ENCODE results near the gene RAB11FIP2.

Gene RAB11FIP2

DNA sequence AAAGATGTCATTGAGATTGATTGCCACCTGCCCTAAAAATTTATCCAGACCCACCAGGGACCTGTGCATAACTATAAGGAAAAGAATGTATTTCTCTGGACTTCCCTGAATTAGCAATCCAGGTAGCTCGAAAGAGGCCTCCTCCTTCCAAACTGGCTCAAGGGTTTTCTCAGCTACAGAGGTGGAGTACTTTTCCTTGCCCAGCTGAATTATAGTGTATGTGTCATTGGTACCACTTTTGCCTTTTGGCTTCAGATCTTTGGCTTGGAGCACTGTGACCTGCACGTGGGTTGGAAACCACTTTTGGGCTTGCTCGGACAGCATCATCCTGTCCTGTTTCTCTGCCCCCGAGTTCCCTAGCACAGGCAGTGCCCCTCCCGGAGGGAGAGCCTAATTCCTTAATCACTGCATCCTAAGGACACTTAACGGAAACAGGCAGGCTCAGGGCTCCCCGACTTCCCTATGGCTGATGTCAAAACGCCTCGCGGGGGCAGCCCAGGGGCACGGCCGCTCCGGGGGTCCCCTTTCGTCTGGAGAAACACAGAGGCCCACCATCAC is 825 bp downstream of the RAB11FIP2 start:
- H3K36me3 ChIP-seq (ENCODE audit: insufficient read depth, low read length) = no peaks in the 10 kb centered on the region
- no peaks in the 10 kb centered on the region for H3K4me1 ChIP-seq (ENCODE audit: insufficient read depth, low read length)
- H3K9ac ChIP-seq (ENCODE audit: low read depth, low read length) = peak overlapping the region; percentile 84
- no peaks in the 10 kb centered on the region for H3K9me3 ChIP-seq (ENCODE audit: control insufficient read depth, insufficient read depth, low read length)

DNA sequence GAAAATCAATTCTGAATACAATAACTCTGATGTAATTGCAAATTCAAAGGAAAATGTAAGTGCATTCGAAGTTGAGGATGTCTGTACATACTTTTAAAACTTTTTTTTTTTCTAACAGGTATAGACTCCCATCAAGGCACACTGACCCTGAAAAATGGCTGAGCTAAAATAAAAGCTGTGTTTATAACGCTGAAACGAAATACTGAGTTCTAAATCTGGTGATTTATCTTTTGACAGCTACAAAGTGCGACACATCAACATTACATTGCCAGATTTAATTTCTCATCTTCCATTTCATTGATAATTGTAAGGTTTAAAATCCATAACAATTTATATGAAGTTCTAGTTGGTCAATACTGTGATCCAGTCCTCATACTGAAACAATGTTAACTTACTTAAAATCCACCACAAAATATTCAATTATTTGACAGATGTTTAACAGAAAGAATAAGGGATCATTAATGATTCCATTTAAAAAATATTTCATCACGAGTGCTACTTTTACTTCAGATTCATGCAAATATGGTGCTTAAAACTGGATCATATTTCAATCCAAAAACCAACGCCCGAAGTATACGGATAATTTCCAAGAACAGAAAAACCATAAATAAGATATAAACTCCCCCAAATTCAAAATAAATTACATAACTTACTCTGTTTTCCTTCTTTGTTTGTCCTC is 1.4 kb downstream of the RAB11FIP2 start:
- Histone ChIP-seq H3K9me3 (ENCODE audit: control insufficient read depth, insufficient read depth, low read length) (no peaks in the 10 kb centered on the region), H3K9ac (ENCODE audit: low read depth, low read length) (peak overlapping the region; percentile 84), H3K36me3 (ENCODE audit: insufficient read depth, low read length) (no peaks in the 10 kb centered on the region), H3K4me1 (ENCODE audit: insufficient read depth, low read length) (no peaks in the 10 kb centered on the region)

DNA sequence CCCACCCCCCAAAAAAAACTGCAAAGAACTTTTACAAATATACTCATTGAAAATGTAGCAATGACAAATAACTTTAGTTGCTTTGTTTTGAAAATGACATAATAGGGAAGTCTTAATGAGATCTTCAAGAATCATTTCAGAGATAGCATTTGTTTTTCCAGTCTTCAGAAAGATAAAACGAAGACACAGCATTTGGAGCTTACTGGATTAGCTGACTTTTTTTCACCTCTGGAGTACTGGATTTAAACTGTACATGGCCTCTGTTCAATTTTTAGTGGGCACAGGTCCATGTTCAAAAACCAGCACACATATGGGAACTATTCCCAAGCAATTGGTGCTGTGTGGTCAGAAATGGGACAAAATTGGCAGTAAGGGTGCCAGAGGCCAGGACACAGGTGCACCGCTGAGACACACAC is 3.9 kb downstream of the RAB11FIP2 start:
- Histone ChIP-seq H3K4me1 (ENCODE audit: insufficient read depth, low read length) (no peaks in the 10 kb centered on the region), H3K9me3 (ENCODE audit: control insufficient read depth, insufficient read depth, low read length) (no peaks in the 10 kb centered on the region), H3K36me3 (ENCODE audit: insufficient read depth, low read length) (no peaks in the 10 kb centered on the region), H3K9ac (ENCODE audit: low read depth, low read length) (no peak overlapping the region)

DNA sequence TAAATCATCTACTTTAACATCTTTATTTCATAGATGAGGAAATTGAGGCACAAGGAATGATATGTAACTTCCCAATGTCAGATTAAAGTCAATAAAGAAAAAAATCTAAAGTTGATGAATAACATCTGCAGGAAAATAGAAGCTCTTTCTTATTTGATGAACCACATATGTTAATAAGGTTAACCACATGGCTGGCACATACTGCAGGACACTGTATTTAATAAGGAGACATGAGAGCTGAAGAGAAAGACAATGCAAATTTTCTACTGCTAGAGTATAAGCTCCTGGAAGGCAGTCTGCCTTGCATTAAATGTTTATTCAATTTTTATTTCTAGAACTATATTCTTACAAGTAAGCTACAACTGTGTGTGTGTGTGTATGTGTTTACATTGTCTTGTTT is 4.4 kb downstream of the RAB11FIP2 start:
- Histone ChIP-seq H3K9ac (ENCODE audit: low read depth, low read length) (no peak overlapping the region), H3K9me3 (ENCODE audit: control insufficient read depth, insufficient read depth, low read length) (no peaks in the 10 kb centered on the region), H3K4me1 (ENCODE audit: insufficient read depth, low read length) (no peaks in the 10 kb centered on the region), H3K36me3 (ENCODE audit: insufficient read depth, low read length) (no peaks in the 10 kb centered on the region)

DNA sequence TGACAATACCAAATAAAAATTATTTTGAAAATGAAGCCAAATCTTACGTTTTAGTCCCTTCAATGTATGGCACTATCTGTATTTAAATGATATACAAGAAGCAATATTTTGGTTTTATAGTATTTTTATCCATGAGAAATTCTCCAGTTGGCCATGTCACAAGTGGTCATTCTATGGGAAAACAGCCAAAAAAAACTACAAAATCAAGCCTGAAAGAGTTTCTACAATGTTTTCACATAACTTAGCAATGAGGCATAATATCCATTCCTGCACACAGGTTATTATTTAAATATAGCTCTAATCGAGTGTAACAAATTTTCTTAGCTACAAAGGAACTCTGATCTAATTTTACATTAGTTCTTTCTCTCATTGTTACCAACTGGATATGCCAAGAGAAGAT is 5.4 kb downstream of the RAB11FIP2 start:
- no peaks in the 10 kb centered on the region for H3K9me3 ChIP-seq (ENCODE audit: control insufficient read depth, insufficient read depth, low read length)
- H3K4me1 ChIP-seq (ENCODE audit: insufficient read depth, low read length) = no peaks in the 10 kb centered on the region
- no peak overlapping the region for H3K9ac ChIP-seq (ENCODE audit: low read depth, low read length)
- H3K36me3 ChIP-seq (ENCODE audit: insufficient read depth, low read length) = no peaks in the 10 kb centered on the region

DNA sequence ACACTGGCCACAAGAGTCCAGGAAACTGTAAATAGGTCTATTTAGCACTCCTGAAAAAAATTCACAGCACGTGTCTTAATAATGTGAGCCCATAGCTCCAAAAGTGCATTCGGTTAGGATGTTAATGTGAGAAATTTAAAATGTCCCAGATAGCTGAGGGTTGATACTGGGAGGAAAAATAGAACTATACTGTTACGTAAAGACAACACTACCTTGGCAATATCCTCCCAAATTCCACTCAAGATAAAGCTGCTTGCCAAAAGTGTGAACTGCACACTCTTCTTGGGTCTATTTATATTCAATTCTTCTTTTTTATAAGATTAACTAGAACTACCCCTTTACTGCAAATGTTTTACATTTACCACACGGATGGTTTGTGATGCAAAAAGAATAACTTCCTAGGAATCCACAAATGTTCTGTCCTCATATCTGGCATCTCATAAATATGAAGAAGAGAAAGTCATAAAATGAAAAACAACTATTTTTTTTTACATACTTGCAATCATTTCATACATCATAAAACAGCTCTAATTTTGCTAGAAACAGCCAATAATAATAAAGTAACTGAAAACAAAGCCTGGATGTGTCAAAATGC is 10.4 kb downstream of the RAB11FIP2 start:
- H3K9ac ChIP-seq (ENCODE audit: low read depth, low read length) = no peak overlapping the region
- H3K9me3 ChIP-seq (ENCODE audit: control insufficient read depth, insufficient read depth, low read length) = no peaks in the 10 kb centered on the region

DNA sequence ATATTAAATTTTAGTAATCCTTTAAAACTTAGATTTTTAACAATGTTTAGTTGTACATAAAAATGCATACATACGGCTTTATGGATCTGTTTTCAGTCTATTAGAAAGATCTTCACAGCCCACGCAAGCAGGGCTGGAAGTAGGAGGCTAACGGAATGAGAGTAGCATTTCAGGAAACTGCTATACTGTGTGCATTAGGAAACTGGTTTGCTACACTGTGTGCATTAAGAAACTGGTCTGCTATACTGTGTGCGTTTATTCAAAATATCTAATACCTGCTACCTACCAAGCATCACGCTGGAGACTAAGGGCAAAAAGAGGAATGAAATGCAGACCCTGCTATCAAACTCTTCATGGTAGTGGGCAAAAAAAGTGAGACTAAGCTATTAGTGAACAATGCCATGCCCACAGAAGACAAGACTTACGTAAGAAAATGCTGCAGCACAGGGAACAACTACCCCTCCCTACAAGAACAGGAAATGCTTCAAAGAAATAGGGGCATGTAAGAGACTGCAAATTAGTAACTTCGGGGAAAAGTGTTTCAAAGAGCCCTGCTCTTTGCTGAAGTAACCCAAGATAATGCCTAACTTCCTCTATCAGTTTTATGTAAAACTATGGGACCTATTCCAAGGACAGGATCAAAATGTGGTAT is 11.3 kb downstream of the RAB11FIP2 start:
- no peak overlapping the region for H3K9ac ChIP-seq (ENCODE audit: low read depth, low read length)
- no peaks in the 10 kb centered on the region for H3K36me3 ChIP-seq (ENCODE audit: insufficient read depth, low read length)
- H3K4me1 ChIP-seq (ENCODE audit: insufficient read depth, low read length) = peaks cover 10% of the 10 kb centered on the region
- no peaks in the 10 kb centered on the region for H3K9me3 ChIP-seq (ENCODE audit: control insufficient read depth, insufficient read depth, low read length)

More for the DNA sequence above, 10.4 kb downstream of the RAB11FIP2 start:
- H3K4me1 ChIP-seq (ENCODE audit: insufficient read depth, low read length) = peaks cover 9% of the 10 kb centered on the region
- H3K36me3 ChIP-seq (ENCODE audit: insufficient read depth, low read length) = no peaks in the 10 kb centered on the region

DNA sequence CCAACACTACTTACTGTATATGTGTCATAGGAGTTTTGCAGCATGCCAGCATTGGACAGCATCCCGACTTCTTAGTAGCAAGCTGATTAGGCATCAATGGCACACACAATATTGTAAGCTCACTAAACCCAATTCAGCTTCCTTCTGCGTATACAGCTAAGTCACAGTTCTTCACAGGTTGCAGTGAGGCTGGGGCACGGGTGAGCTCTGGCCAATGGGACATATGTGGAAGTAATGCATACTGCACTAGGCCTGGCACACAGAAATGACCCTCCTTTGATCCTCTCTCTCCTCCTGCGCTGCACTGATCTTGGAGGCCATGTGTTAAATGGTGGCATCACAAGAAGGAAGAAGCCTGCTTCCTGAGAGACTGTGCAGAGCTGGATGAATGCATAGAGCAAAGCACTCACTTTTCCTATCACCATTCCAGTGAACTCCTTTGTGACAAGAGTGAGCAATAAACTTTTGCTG is 11.9 kb downstream of the RAB11FIP2 start:
- Histone ChIP-seq H3K4me1 (ENCODE audit: insufficient read depth, low read length) (peaks cover 10% of the 10 kb centered on the region), H3K36me3 (ENCODE audit: insufficient read depth, low read length) (no peaks in the 10 kb centered on the region), H3K9ac (ENCODE audit: low read depth, low read length) (no peak overlapping the region), H3K9me3 (ENCODE audit: control insufficient read depth, insufficient read depth, low read length) (no peaks in the 10 kb centered on the region)

DNA sequence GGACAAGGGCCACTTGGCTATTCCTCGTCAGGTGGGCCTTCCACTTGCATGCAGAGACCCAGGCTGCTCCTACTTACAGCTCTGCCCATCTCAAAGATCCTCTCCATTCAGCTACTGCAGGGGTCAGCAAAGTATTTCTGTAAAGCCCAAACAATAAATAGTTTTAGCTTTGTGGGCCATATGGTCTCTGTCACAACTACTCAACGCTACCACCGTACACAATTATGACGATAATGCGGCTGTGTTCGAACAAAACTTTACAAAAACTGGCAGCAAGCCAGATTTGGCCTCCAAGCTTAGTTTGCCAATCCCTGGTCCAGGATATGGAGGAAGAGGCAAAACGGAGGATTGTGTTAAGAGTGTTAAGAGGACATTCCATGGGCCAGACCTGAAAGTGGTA is 12.8 kb downstream of the RAB11FIP2 start:
- Histone ChIP-seq H3K4me1 (ENCODE audit: insufficient read depth, low read length) (peaks cover 12% of the 10 kb centered on the region), H3K9ac (ENCODE audit: low read depth, low read length) (no peak overlapping the region), H3K36me3 (ENCODE audit: insufficient read depth, low read length) (no peaks in the 10 kb centered on the region), H3K9me3 (ENCODE audit: control insufficient read depth, insufficient read depth, low read length) (no peaks in the 10 kb centered on the region)

DNA sequence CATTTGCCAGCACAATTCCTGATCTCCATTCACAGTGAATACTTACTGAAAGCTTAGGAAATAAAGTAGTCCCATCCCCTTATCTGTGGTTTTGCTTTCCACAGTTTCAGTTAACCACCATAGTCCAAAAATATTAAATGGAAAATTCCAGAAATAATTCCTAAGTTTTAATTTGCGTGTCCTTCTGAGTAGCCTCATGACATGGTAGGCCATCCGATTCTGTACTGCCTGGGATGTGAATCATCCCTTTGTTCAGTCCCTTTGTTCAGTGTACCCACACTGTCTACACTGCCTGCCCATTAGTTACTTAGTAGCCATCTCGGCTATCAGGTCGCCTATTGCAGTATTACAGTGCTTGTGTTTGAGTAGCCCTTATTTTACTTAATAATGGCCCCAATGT is 14.2 kb downstream of the RAB11FIP2 start:
- H3K36me3 ChIP-seq (ENCODE audit: insufficient read depth, low read length) = no peaks in the 10 kb centered on the region

DNA sequence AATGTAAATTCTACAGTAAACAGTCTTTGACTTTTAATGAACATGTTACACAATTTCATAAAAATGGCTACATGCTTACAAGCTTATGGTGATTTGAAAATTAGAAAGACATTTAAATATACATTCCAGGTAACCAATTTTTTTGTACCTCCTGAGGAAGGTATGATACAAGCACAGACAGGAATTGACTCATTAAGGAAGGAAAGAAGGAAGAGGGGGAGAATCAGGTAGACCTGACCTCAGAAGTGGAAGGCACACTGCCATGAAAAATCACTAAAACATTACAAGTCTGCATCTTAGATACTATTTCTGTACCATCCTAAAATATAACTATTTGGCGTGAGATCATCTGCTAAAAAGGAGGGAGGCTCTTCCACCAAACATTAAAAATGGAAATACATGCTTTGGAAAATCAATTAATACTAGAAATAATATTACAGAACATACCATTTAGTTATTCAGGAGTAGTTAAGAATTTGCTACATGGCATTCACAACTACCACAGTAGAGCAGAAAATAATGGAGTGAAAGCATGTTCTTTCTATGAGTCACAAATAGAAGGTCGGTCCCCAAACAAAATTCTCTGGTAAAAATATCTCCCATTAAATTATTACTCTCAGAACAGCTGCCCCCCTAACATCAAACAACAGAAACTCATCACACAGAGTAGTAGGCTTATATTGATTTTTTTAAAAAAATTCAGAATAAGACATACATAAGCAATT is 15.2 kb downstream of the RAB11FIP2 start:
- H3K4me1 ChIP-seq (ENCODE audit: insufficient read depth, low read length) = peaks cover 13% of the 10 kb centered on the region
- no peaks in the 10 kb centered on the region for H3K36me3 ChIP-seq (ENCODE audit: insufficient read depth, low read length)
- H3K9me3 ChIP-seq (ENCODE audit: control insufficient read depth, insufficient read depth, low read length) = no peaks in the 10 kb centered on the region
- no peak overlapping the region for H3K9ac ChIP-seq (ENCODE audit: low read depth, low read length)

More for the DNA sequence above, 14.2 kb downstream of the RAB11FIP2 start:
- Histone ChIP-seq H3K9ac (ENCODE audit: low read depth, low read length) (no peak overlapping the region), H3K4me1 (ENCODE audit: insufficient read depth, low read length) (peaks cover 13% of the 10 kb centered on the region), H3K9me3 (ENCODE audit: control insufficient read depth, insufficient read depth, low read length) (no peaks in the 10 kb centered on the region)

DNA sequence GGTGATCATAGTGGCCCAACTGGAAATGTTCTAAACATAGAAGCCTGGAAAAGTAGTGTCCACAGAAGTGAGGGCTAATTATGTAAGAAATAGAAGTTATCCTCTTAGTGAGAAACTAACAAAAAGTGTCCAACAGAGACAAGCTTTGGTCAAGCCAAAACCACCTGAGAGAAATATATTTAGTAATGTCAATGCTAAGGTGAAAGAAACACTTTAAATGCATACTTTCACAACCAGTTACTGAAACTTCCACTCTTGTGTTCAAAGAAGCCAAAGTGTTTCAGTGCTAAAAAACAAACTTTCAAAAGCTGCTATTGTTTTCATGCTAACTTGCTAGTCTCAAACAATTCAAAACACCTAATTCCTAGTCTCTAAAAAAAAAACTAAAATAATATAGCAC is 18.1 kb downstream of the RAB11FIP2 start:
- H3K9ac ChIP-seq (ENCODE audit: low read depth, low read length) = no peak overlapping the region
- H3K9me3 ChIP-seq (ENCODE audit: control insufficient read depth, insufficient read depth, low read length) = no peaks in the 10 kb centered on the region
- H3K4me1 ChIP-seq (ENCODE audit: insufficient read depth, low read length) = peaks cover 6% of the 10 kb centered on the region
- no peaks in the 10 kb centered on the region for H3K36me3 ChIP-seq (ENCODE audit: insufficient read depth, low read length)

DNA sequence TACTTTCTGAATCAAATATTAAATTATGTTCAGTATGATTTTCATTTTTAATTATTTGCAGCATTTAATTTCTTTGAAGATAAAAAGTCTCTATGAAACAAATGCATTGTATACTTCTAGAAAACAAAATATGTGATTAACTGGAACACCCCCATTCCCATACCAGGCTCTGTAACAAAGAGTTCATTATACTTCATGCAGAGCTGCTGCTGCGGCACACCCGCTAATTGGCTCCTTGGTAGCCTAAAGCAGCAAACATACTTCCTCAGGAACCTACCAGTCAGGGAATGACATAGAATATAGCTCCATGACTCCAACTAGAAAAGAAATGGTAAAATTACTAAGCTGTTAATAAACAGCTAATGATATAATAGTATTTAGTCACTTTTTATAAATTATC is 19.3 kb downstream of the RAB11FIP2 start:
- Histone ChIP-seq H3K4me1 (ENCODE audit: insufficient read depth, low read length) (peaks cover 6% of the 10 kb centered on the region), H3K36me3 (ENCODE audit: insufficient read depth, low read length) (no peaks in the 10 kb centered on the region), H3K9me3 (ENCODE audit: control insufficient read depth, insufficient read depth, low read length) (no peaks in the 10 kb centered on the region), H3K9ac (ENCODE audit: low read depth, low read length) (no peak overlapping the region)

DNA sequence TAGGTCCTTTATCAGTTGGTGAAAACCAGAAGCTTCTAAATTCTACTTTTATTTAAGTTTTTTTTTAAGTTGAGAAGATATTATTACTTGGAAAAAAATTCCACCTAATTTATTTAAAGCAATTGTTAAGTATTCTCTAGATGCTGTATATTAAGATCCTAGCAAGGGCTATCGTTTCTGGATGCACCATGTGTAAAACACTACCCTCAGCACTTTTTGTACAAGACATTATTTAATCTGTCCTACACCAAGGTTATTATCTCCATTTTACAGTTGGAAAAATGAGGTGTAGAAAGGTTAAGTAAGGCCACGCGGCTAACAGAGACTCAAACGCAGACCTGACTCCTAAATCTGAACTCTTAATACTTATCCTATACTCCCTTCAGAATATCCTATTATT is 19.8 kb downstream of the RAB11FIP2 start:
- peaks cover 6% of the 10 kb centered on the region; the same call in 1 of the 2 replicates for H3K4me1 ChIP-seq (ENCODE audit: insufficient read depth, low read length)
- no peaks in the 10 kb centered on the region for H3K9me3 ChIP-seq (ENCODE audit: control insufficient read depth, insufficient read depth, low read length)
- H3K36me3 ChIP-seq (ENCODE audit: insufficient read depth, low read length) = no peaks in the 10 kb centered on the region
- H3K9ac ChIP-seq (ENCODE audit: low read depth, low read length) = no peak overlapping the region

Data from ES-I3 (cell line).